Activated naive CD8-positive, alpha-beta T cell treated with anti-CD3 and anti-CD28 coated beads, Interleukin-2, amount 50 U/mL, for 24 hours (primary cell): ENCODE data around the gene TBC1D9B.

ENCODE experiments used
- ATAC-seq: fragments of 150-1000 bp; cut with Tn5 transposase; one replicate; pipeline ENCODE4 v1.10.0; 2021
- DNase-seq: peaks from one replicate; pipeline ENCODE4 v3.0.0; 2021
- H3K27ac Mint-ChIP-seq: one replicate; pipeline ENCODE4 v1.8.0; 2021; ENCODE audit warnings: mild to moderate bottlenecking, mixed read lengths
- H3K27me3 Mint-ChIP-seq: one replicate; pipeline ENCODE4 v1.8.0; 2021; ENCODE audit warnings: mixed read lengths
- H3K36me3 Mint-ChIP-seq: one replicate; pipeline ENCODE4 v1.8.0; 2021; ENCODE audit warnings: low read depth, mixed read lengths
- H3K4me1 Mint-ChIP-seq: one replicate; pipeline ENCODE4 v1.8.0; 2021; ENCODE audit warnings: mixed read lengths
- H3K4me3 Mint-ChIP-seq: one replicate; pipeline ENCODE4 v1.8.0; 2021; ENCODE audit warnings: mild to moderate bottlenecking, moderate library complexity, mixed read lengths
- H3K9me3 Mint-ChIP-seq: one replicate; pipeline ENCODE4 v1.8.0; 2021; ENCODE audit warnings: mixed read lengths

Gene TBC1D9B

GRCh38 chr5:179821298-179822058 lies 86.2 kb downstream of the TBC1D9B start:
- H3K27ac Mint-ChIP-seq = peak overlapping the region; percentile 87
- H3K4me3 Mint-ChIP-seq = peak overlapping the region; percentile 88
- ATAC-seq = peak; percentile 71
- DNase-seq = peak; percentile 88
- no peaks in the 10 kb centered on the region for H3K27me3 Mint-ChIP-seq
- H3K9me3 Mint-ChIP-seq = no peaks in the 10 kb centered on the region
- peaks cover 50% of the 10 kb centered on the region for H3K4me1 Mint-ChIP-seq
- H3K36me3 Mint-ChIP-seq = peaks cover 33% of the 10 kb centered on the region

DNA sequence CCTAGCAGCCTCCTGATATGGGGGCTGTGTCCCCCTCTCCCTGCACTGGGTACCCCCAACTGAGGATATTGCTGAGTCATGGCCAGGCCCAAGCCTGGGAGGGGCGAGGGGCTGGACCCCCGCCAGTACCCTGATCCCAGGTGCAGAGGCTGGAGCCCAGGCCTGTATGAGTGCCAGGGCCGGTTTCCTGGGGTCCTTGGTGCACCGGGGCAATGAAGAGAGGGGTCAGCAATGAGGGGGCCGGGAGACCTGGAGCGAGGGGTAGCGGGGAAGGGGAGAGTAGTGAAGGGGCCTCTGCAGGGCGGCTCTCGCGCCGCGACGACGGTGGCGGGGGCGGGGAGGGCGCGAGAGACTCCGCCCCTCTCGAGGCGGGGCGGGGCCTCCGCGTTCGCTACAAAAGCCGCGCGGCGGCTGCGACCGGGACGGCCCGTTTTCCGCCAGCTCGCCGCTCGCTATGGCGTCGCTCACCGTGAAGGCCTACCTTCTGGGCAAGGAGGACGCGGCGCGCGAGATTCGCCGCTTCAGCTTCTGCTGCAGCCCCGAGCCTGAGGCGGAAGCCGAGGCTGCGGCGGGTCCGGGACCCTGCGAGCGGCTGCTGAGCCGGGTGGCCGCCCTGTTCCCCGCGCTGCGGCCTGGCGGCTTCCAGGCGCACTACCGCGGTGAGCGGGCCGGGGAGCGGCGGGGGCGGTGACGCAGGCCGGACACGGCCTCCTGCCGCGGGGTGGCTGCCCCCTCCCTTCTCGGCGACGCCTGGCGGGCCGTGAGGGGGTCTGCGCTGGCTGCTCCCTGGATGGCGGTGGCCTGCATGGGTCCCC lies 87.0 kb downstream of the TBC1D9B start, which contains the start of gene SQSTM1:
Gene SQSTM1 (plus strand): TSS at position 423 of the 815 bp plus-strand sequence. CDS start 32 bp downstream, at position 455.
- H3K27me3 Mint-ChIP-seq = no peaks in the 10 kb centered on the region
- peaks cover 50% of the 10 kb centered on the region for H3K4me1 Mint-ChIP-seq
- peak within 1 kb of the TSS; percentile 88 for H3K4me3 Mint-ChIP-seq
- H3K36me3 Mint-ChIP-seq = peaks cover 31% of the 10 kb centered on the region
- peak; percentile 87 for DNase-seq
- ATAC-seq = peak; percentile 31
- H3K9me3 Mint-ChIP-seq = no peaks in the 10 kb centered on the region
- H3K27ac Mint-ChIP-seq = peak within 1 kb of the TSS; percentile 87

- H3K9me3 Mint-ChIP-seq = no peaks in the 10 kb centered on the region
- H3K4me1 Mint-ChIP-seq = peaks cover 48% of the 10 kb centered on the region
- ATAC-seq = no peak
- peak overlapping the region; percentile 84 for H3K27ac Mint-ChIP-seq
- no peaks in the 10 kb centered on the region for H3K27me3 Mint-ChIP-seq
- H3K4me3 Mint-ChIP-seq = peak overlapping the region; percentile 88
- peaks cover 27% of the 10 kb centered on the region for H3K36me3 Mint-ChIP-seq
- no peak for DNase-seq
Observed at GRCh38 chr5:179820127-179820482, 87.6 kb downstream of the TBC1D9B start.

DNA sequence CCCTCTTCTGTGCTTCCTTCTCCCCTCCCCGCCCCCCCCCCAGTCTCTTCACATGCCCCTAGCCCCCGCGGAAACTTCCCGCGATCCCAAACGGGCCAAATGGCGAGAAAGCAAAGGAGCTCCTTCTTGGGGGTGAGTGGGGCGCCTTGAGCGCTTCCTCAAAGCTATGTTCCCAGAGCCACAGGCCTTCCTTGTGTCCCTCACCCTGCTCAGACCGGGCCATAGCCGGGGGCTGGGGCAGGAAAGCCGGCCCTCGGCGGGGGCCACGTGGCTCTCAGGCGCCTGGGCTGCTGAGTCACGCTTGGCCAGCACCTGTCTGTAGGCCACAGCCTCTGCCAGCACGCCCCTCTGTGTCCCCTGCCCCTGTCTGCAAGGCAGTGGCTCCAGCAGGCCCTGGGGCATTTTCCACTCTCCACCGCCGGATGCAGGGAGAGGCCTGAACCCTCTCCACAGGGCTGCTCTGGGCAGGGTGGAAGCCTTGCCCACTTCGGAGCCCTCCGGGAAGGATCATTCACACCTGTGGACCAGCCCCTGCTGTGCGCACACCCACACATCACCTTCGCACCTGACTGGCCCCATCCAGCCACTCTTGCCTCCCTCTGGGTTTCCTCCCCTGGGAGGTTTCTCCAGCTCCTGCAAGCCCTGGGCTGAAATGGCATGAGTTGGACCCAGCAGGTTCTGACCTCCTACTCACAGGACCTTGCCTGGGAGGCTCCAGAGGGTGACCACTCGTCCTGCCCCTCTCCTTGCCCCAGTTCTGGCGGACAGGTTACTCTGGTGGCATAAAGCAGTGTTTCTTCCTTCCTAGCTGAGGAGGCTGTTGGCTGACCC lies 88.2 kb downstream of the TBC1D9B start:
- H3K27me3 Mint-ChIP-seq = no peaks in the 10 kb centered on the region
- DNase-seq (peak; percentile 64), ATAC-seq (peak; percentile 16)
- H3K9me3 Mint-ChIP-seq = no peaks in the 10 kb centered on the region
- H3K4me3 Mint-ChIP-seq = peak overlapping the region; percentile 88
- peaks cover 21% of the 10 kb centered on the region for H3K36me3 Mint-ChIP-seq
- H3K4me1 Mint-ChIP-seq = peaks cover 46% of the 10 kb centered on the region
- peak overlapping the region; percentile 84 for H3K27ac Mint-ChIP-seq

DNA sequence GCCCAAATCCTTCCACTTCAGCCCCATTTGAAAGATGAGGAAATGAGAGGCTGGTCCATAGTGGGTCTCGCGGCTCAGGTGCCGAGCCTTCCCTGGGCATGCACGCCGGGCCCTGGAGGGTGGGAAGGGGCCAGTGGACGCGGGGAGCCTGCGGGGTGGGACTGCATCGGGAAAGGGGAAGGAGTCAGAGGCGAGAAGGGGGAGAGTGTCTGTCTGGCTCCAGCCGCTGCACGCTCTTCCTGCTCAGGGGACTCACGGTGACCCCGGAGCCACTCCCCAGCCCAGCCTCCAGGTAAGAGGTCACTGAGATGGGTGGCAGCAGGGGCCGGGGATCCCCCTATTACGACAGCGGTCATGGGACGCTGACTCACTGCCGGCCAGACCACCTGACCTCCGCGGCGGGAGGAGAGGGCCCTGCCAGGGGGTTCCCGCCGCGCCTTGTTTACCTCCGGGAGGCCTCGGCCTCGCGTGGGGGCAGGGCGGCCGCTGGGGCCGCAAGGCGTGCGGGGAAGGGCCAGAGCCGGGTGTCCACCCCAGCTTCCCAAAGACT lies 88.9 kb downstream of the TBC1D9B start:
- DNase-seq = peak; percentile 91
- Mint-ChIP-seq H3K9me3 (no peaks in the 10 kb centered on the region), H3K27ac (peak overlapping the region; percentile 78), H3K27me3 (no peaks in the 10 kb centered on the region), H3K4me3 (peak overlapping the region; percentile 74), H3K36me3 (peaks cover 20% of the 10 kb centered on the region), H3K4me1 (peaks cover 45% of the 10 kb centered on the region)
- ATAC-seq = peak; percentile 70

GRCh38 chr5:179817890-179818745 lies 89.6 kb downstream of the TBC1D9B start:
- H3K9me3 Mint-ChIP-seq = no peaks in the 10 kb centered on the region
- no peak for DNase-seq
- peak overlapping the region; percentile 78 for H3K27ac Mint-ChIP-seq
- peaks cover 17% of the 10 kb centered on the region for H3K36me3 Mint-ChIP-seq
- no peaks in the 10 kb centered on the region for H3K27me3 Mint-ChIP-seq
- no peak for ATAC-seq
- peak overlapping the region; percentile 74 for H3K4me3 Mint-ChIP-seq
- H3K4me1 Mint-ChIP-seq = peaks cover 43% of the 10 kb centered on the region

- Mint-ChIP-seq H3K36me3 (peaks cover 12% of the 10 kb centered on the region), H3K4me3 (peak overlapping the region; percentile 11), H3K27ac (no peak overlapping the region), H3K9me3 (no peaks in the 10 kb centered on the region), H3K4me1 (peaks cover 37% of the 10 kb centered on the region), H3K27me3 (no peaks in the 10 kb centered on the region)
- ATAC-seq = no peak
- DNase-seq = no peak
Observed at GRCh38 chr5:179817470-179817840, 90.2 kb downstream of the TBC1D9B start.

- no peak overlapping the region for H3K27ac Mint-ChIP-seq
- H3K4me3 Mint-ChIP-seq = peak overlapping the region; percentile 11
- ATAC-seq (no peak), DNase-seq (no peak)
- H3K4me1 Mint-ChIP-seq = peaks cover 31% of the 10 kb centered on the region
- H3K9me3 Mint-ChIP-seq = no peaks in the 10 kb centered on the region
- no peaks in the 10 kb centered on the region for H3K27me3 Mint-ChIP-seq
- H3K36me3 Mint-ChIP-seq = peaks cover 8% of the 10 kb centered on the region
Observed at GRCh38 chr5:179816796-179817469, 90.8 kb downstream of the TBC1D9B start.

DNA sequence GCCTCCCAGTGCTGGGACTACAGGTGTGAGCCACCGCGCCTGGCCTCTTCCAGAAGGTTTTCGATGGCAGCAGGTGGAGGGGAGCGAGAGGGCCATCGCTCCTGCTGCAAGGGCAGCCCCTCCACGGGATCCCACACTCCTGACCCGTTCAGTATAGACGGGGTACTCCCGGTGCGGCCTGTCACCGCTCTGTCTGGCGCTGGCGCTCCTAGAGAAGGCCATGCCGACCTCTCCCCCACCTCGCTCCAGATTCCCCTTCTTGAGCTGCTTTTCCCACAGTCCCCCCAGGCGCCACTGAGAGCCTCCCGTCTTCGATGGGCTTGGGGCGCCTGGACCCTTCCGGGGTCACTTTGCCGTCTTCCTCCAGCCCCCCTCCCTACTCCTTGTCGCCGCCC lies 91.3 kb downstream of the TBC1D9B start:
- Mint-ChIP-seq H3K36me3 (peaks cover 4% of the 10 kb centered on the region), H3K27me3 (no peaks in the 10 kb centered on the region), H3K4me1 (peaks cover 28% of the 10 kb centered on the region), H3K9me3 (no peaks in the 10 kb centered on the region), H3K4me3 (no peak overlapping the region), H3K27ac (no peak overlapping the region)
- no peak for ATAC-seq
- no peak for DNase-seq

DNA sequence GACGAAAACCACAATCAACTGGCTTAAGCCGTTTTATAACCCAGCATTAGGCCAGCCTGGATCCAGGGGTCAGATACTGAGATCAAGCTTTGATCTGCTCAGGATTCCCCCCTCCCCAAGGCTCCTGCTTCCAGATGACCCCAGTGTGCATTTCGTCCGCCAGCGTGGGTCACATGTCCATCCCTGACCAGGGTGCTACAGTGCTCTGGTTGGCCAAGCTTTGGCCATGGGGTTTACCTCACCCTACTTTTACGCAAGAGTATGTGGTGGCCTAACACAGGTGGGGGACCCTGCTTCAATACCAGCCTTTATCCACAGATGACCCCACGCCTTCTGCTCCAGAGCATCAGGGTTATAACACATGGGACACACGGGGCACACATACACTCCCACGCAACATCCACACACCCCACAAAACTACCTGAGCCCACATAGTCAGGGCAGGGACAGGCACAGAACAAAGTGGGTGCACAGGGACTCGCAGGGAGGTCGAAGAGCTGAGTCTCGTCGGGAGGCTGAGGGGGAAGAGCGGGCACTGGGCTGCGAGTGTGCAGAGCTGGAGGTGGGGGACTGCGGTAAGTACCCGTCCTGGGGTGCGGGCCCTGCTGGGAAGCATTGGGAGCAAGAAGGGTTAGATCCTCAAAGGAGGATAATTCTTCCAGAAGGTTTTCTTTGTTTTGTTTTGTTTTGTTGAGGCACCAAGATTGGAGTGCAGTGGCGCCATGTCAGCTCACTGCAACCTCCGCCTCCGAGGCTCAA lies 92.0 kb downstream of the TBC1D9B start:
- peaks cover 4% of the 10 kb centered on the region for H3K36me3 Mint-ChIP-seq
- ATAC-seq = no peak

DNA sequence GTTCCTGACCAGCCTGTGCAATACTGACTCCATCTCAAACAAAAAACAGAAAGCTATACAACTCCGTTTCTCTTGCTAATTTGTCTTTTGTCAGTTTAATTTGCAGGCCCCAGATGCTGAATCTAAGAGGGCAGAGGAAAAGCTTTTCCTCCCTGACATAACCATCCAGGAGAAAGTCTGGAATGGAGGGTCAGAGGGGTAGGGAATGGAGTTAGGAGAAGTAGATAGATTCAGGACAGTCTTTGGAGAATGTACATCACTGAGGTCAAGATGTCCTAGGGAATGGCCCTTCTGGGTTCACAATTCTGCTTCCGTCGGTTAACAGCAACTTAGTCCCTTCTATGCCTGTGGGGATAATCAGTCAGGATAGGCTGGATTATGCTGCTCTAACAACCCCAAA lies 93.6 kb downstream of the TBC1D9B start:
- no peaks in the 10 kb centered on the region for H3K27me3 Mint-ChIP-seq
- H3K9me3 Mint-ChIP-seq = no peaks in the 10 kb centered on the region
- H3K36me3 Mint-ChIP-seq = peaks cover 4% of the 10 kb centered on the region
- H3K4me1 Mint-ChIP-seq = peaks cover 14% of the 10 kb centered on the region
- ATAC-seq (no peak), DNase-seq (no peak)
- no peak overlapping the region for H3K27ac Mint-ChIP-seq
- H3K4me3 Mint-ChIP-seq = no peak overlapping the region

More for the DNA sequence above, 92.0 kb downstream of the TBC1D9B start:
- Mint-ChIP-seq H3K27me3 (no peaks in the 10 kb centered on the region), H3K9me3 (no peaks in the 10 kb centered on the region), H3K4me3 (no peak overlapping the region), H3K4me1 (peaks cover 28% of the 10 kb centered on the region), H3K27ac (no peak overlapping the region)
- no peak for DNase-seq

GRCh38 chr5:179812997-179813607 lies 94.6 kb downstream of the TBC1D9B start:
- no peak for ATAC-seq
- H3K4me3 Mint-ChIP-seq = no peak overlapping the region
- peaks cover 8% of the 10 kb centered on the region for H3K4me1 Mint-ChIP-seq
- no peak overlapping the region for H3K27ac Mint-ChIP-seq
- DNase-seq = no peak
- no peaks in the 10 kb centered on the region for H3K27me3 Mint-ChIP-seq
- H3K36me3 Mint-ChIP-seq = peaks cover 4% of the 10 kb centered on the region
- H3K9me3 Mint-ChIP-seq = no peaks in the 10 kb centered on the region
